Kidney epithelial cell (primary cell): ENCODE results near the gene JAK1. TPM values are rescaled to one million over a fixed set of nuclear protein-coding genes. Genes with fewer than 3 reads are reported as not detected.
A peak's percentile ranks its signal among the peaks of the same experiment; 100 is the strongest.

Source experiments
- DNase-seq: peaks from one replicate; pipeline ENCODE4 v3.0.0-alpha.2; 2010; ENCODE audit warnings: low read depth
- H3K27me3 ChIP-seq: 2 replicates; pipeline ENCODE4 v1.6.0; 2011; ENCODE audit warnings: low read length; ENCODE audit not compliant: control insufficient read depth, insufficient read depth
- H3K36me3 ChIP-seq: 2 replicates; pipeline ENCODE4 v1.5.1; 2011; ENCODE audit warnings: low read length; ENCODE audit not compliant: control insufficient read depth, insufficient read depth
- H3K4me3 ChIP-seq: 2 replicates; pipeline ENCODE4 v1.5.1; 2011; ENCODE audit warnings: low read depth, mild to moderate bottlenecking, control low read depth, low read length
- CTCF ChIP-seq: IDR thresholded peaks from 2 replicates; pipeline ENCODE4 v1.5.1; 2011; ENCODE audit warnings: mild to moderate bottlenecking, moderate library complexity, low read length, control low read depth, inconsistent platforms; ENCODE audit not compliant: insufficient read depth, poor library complexity, severe bottlenecking
- total RNA-seq: library from RNA; depleted of rRNA; stranded (reverse); fragments of >200 nt; gene quantifications from 2 replicates; pipeline ENCODE4 v1.2.3, GENCODE V29; 2015

Gene JAK1
- total RNA-seq, 1 donor from 2014 or later, result 138 TPM

- no peak for TF ChIP-seq CTCF
- Histone ChIP-seq H3K36me3 (no peaks in the 10 kb centered on the region), H3K4me3 (no peak overlapping the region), H3K27me3 (no peaks in the 10 kb centered on the region)
- DNase-seq, result no peak
Measured at GRCh38 chr1:64959986-64960385, 6.4 kb downstream of the JAK1 start.

DNA sequence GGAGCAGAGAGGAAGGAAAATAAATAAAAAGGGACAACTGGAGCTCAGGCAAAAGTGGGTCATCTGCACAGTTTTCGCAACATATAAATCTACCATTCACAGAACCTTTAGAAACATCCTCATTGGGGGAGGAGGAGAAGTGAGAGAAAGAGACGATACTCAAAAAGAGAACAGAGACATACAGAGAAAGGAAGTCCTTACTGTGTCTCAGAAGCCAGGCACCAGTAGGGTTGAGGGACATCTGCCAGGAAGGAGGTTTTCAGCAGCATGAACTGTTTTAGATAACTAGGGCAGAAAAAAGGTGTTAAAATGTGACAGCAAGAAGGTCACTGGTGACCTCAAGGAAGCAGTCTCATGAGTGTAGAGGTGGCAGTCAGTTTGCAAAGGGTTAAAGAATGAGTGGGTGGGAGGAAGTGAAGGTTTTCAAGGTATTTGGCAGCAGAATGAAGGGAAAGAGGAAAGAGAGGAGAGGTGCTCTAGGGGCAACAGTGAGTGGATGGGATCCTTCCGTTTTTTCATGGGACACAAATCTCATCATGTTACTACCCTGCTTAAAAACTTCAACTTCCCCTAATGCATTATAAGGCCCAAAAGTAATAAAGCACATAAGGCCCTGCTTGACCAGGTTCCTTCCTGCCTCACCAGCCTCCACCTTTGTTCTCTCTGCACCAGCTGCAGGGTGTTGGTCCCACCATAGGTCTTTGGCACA is 9.5 kb downstream of the JAK1 start:
- no peak for DNase-seq

DNA sequence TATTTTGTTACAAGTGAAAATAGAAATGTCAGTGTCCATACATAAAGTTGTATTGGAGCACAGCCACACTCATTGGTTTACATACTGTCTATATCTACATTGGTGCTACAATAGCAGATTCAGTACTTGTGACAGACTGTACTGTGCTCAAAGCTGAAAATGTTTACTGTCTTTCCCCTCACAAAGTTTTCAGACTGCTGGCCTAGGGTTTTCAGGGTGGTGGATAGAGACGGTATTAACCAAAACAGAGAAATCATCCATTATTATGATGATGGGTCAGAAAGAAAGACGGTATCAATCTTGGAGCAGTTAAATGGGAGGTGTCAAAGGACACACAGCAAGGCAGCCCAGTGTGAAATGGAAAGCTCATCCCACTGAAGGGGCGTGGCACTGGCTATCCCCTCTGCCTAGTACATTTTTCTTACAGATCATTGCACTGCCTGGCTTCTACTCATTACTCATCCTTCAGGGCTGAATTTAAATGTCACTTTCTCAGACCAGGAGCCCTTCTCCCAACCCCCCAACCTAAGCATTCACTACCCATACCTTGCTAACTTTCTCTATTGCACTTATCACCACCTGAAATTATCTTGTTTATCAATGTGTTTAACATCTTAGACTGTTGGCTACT is 10.2 kb downstream of the JAK1 start:
- Histone ChIP-seq H3K27me3 (no peaks in the 10 kb centered on the region), H3K4me3 (no peak overlapping the region), H3K36me3 (no peaks in the 10 kb centered on the region)
- TF ChIP-seq CTCF, result no peak
- DNase-seq, result peak; percentile 38

More for the DNA sequence above, 9.5 kb downstream of the JAK1 start:
- H3K36me3 ChIP-seq, result no peaks in the 10 kb centered on the region
- no peak overlapping the region for H3K4me3 ChIP-seq
- no peaks in the 10 kb centered on the region for H3K27me3 ChIP-seq
- TF ChIP-seq CTCF, result no peak

- DNase-seq, result no peak
- H3K36me3 ChIP-seq, result no peaks in the 10 kb centered on the region
- H3K4me3 ChIP-seq, result no peak overlapping the region
- no peaks in the 10 kb centered on the region for H3K27me3 ChIP-seq
- TF ChIP-seq CTCF, result no peak
Measured at GRCh38 chr1:64955097-64956009, 11.0 kb downstream of the JAK1 start.

- H3K36me3 ChIP-seq, result no peaks in the 10 kb centered on the region
- no peak for TF ChIP-seq CTCF
- no peak overlapping the region for H3K4me3 ChIP-seq
Measured at GRCh38 chr1:64953241-64953640, 13.1 kb downstream of the JAK1 start.

More at GRCh38 chr1:64953241-64953640, 13.1 kb downstream of the JAK1 start:
- no peak for DNase-seq
- H3K27me3 ChIP-seq, result no peaks in the 10 kb centered on the region
